GM21528 (cell line): ENCODE data around the gene COL4A6.

ENCODE experiments used
- ATAC-seq: cut with Tn5 transposase; IDR thresholded peaks from one replicate; pipeline ENCODE4 v1.9.1; 2021; ENCODE audit warnings: mild to moderate bottlenecking, moderate library complexity; ENCODE audit not compliant: unreplicated experiment, low FRiP score

Gene COL4A6

GRCh38 chrX:108285918-108286317 is 152.3 kb downstream of the COL4A6 start:
- ATAC-seq: no peak

DNA sequence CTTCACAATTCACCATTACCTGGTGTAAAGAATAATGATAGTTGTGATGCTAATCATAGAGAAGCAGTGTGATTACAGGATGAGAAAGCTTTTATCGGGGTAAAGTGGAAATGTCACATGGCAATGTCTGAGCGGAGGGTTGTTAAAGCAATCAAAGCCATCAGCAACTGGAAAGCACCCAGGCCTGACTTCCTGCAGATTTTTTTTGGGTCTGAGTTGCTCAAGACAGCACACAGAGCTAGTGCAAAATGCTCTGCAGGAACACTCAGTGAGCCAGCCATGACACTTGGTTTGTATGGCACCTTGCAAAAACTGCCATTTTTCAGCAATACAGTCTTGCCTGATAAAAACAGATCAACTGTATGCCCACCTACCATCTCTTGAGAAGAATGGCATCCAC is 152.9 kb downstream of the COL4A6 start:
- ATAC-seq: no peak

DNA sequence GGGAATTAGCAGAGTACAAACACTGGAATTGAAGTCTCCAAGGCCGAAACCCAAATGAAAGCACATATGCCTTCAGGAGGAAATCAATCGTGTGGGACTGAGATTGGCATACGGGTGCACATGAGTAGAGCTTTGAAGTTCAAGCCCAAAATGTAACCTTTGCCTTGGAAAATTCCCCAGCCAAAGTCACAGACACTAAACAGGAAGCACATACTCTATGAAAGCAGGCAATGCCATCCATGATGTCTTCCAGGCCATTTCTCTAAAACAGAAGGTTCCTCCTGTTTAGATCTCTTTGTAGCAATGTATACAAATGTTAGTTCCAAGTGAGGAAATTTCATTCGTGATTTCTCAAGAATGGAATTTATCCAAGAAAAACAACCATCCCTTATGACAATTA is 162.5 kb downstream of the COL4A6 start:
- ATAC-seq: no peak

GRCh38 chrX:108271397-108271787 is 166.8 kb downstream of the COL4A6 start:
- no peak for ATAC-seq

DNA sequence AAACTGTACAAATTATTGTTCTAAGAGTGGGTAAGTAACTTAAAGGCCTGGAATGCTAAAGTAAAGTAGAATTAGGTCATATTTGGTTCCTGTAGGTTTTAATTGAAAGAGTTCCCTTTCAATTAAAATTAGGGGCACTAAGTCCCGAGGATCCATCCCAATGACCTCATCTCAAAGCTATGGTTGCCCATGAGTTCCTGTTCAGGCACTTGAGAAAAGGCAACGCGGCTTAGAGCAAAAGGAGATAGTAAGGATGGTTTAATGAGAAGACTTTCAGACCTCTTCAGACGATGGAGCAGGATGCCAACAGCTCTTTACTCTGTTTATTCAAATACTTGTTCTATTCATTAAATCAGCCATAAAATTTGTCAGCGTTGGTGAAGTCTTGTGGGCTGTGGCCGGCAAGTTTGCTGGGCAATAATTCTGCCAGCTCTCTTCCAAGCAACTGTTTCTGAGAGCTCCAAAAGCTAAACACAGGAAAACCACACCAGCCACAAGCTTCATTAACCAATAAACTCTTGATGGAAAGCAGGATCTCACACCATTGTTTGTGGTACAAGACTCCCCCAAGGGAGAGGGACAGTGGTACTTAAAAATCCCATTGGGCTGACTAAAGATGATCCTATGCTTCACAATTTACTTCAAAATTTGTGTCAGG is 167.4 kb downstream of the COL4A6 start:
- ATAC-seq: no peak

- ATAC-seq: no peak
Observed at GRCh38 chrX:108270280-108270679, 167.9 kb downstream of the COL4A6 start.

- no peak for ATAC-seq
Observed at GRCh38 chrX:108268434-108269080, 169.7 kb downstream of the COL4A6 start.

DNA sequence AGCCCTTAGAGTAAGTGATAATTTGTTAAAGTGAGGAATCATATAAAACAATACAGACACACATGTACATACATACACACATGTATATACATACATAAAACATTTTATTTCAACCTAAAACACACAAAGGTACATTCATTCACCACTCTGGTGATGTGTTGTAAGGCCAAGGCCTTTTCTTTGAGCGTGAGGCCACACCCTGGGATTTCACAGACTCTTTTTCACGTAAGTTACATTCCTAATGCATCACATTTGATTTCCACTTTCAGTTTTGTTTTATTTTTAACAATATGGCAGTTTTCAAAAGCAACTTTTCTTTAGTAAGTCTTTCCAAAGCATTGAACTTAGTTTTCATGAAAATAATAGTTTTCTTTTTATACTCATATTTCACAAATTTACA is 170.7 kb downstream of the COL4A6 start:
- no peak for ATAC-seq

GRCh38 chrX:108264376-108264775 is 173.8 kb downstream of the COL4A6 start:
- no peak for ATAC-seq

GRCh38 chrX:108261549-108262203 is 176.5 kb downstream of the COL4A6 start:
- ATAC-seq: no peak

DNA sequence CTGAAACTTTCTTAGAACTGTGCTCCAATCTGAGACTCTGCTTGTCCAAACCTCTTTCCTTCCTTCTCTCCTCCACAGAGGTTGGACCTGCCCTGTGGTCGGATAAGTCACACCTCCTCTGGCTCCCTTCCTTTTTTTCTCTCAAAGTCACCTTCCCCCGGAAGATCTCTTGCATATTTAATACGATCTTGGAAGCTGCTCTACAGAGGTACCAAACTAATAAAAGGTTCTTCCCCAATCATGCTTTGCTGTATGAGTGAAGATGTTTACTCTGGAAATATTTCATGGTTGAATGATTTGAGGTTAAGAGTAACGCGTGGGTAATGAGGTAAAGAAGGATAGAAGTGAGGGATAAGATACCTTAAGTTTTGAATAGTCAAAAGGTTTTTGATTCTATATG is 180.7 kb downstream of the COL4A6 start:
- no peak for ATAC-seq

- no peak for ATAC-seq
Observed at GRCh38 chrX:108254636-108255035, 183.6 kb downstream of the COL4A6 start.

DNA sequence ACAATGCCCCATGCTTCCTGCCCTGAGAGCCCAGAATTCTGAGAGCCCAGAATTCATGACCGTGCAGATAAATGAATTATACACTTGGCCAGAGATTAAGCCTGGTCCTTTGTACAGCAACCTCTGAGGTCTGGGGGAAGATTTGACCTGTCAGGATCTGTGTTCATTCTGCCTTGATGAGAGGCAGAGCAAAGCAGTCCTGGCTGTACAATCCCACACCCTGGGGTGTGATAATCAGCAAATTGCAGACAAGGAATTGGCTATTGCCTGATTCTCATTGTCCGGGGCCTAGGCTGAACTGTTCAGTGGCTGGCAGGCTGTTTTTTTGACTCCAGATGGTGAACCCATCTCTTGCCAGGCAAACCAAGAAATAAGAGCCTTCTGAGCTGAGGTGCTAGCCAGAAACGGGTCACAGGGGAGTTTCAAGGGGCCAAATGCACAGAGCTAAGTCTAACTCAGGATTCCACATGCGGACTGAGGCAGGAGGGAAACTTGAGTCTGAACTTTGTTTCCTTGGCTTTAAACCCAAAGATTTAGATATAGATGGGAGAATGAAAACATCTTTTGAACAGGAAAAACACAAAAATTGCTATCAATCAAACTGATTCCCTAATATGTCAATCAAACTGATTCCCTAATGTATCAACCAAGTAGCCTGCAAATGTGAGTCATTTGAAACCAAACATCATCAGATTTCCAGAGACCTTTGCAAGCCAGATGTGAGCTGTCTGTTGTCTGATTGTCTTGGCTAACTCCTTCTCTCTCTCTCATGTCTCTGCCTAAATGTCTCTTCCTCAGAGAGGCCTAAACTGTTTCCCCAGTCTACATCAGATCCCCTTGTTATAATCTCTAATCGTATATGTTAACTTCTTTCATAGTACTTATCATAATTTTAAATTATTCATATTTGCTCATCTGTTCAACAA is 187.3 kb downstream of the COL4A6 start:
- no peak for ATAC-seq

GRCh38 chrX:108246304-108246954 is 191.8 kb downstream of the COL4A6 start:
- no peak for ATAC-seq

DNA sequence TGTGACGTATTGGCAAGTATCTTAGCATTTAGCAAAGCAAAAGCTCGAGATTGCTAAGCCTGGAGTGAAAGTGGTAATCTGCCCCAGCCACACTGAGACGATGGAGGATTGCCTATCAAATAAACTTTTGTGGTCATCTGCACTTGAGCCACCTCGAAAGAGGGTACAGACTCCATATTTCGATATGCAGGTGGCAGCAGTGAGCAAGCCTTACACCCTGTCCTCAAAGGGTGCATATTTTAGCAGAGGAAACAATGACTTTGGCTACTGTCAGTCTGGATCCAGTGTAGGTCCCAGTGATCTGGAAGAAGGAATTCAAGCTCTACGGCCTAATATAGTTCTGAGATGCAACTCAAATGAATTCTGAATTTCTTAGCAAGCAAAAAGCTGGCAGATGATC is 192.8 kb downstream of the COL4A6 start:
- ATAC-seq: no peak

GRCh38 chrX:108235986-108236385 is 202.2 kb downstream of the COL4A6 start:
- ATAC-seq: no peak

GRCh38 chrX:108230574-108230973 is 207.6 kb downstream of the COL4A6 start:
- no peak for ATAC-seq

- no peak for ATAC-seq
Observed at GRCh38 chrX:108224727-108225621, 213.2 kb downstream of the COL4A6 start.

- no peak for ATAC-seq
Observed at GRCh38 chrX:108224218-108224617, 214.0 kb downstream of the COL4A6 start.
